Suppressor macrophage treated with lipopolysaccharide for 1 hour (primary cell): ENCODE data around the gene SIVA1.

Source experiments
- DNase-seq, 3 donors: peaks; one replicate each; pipeline ENCODE4 v3.0.0-alpha.2; 2020 to 2022

The SIVA1 gene

DNA sequence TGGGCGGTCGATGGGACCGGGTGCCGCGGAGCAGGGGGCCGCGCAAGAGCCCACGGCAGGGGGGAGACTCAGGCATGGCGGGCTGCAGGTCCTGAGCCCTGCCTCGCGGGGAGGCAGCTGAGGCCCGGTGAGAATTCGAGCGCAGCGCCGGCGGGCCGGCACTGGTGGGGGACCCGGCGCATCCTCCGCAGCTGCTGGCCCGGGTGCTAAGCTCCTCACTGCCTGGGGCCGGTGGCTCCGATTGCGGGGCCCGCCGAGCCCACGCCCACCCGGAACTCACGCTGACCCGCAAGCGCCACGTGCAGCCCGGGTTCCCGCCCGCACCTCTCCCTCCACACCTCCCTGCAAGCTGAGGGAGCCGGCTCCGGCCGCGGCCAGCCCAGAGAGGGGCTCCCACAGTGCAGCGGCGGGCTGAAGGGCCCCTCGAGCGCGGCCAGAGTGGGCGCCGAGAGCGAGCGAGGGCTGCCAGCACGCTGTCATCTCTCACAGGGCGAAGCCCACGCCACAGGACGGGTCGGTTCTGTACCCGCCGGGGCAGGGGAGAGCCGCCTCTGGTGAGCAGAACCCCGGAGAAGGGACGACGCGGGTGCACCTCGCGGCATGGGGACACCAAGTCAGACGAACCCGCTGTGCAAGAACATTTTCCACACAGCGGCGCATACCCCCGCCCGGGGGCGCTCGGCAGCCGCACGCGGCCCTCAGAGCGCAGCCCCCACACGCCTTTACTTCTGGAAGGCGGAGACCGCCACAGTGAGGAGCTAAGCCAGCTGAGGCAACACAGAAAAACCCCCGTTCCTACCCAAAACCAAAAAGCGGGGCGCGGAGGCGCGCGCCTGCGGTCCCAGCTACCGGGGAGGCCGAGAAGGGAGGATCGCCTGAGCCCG, 1.2 kb upstream of the SIVA1 start:
- DNase-seq: no peak

DNA sequence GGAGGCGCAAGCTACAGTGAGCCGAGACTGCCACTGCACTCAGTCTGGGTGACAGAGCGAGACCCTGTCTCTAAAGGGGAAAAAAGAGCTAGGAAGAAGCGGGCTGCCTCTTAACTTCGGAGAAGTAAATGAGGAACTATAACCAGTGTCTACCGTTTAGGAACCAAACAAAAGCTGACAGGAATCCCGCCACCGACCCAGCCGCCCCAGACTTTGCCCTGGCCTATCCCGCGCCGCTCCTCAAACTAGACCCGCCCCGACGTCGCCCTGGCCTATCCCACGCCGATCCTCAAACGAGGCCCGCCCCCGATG, 568 bp upstream of the SIVA1 start:
- DNase-seq: no peak

DNA sequence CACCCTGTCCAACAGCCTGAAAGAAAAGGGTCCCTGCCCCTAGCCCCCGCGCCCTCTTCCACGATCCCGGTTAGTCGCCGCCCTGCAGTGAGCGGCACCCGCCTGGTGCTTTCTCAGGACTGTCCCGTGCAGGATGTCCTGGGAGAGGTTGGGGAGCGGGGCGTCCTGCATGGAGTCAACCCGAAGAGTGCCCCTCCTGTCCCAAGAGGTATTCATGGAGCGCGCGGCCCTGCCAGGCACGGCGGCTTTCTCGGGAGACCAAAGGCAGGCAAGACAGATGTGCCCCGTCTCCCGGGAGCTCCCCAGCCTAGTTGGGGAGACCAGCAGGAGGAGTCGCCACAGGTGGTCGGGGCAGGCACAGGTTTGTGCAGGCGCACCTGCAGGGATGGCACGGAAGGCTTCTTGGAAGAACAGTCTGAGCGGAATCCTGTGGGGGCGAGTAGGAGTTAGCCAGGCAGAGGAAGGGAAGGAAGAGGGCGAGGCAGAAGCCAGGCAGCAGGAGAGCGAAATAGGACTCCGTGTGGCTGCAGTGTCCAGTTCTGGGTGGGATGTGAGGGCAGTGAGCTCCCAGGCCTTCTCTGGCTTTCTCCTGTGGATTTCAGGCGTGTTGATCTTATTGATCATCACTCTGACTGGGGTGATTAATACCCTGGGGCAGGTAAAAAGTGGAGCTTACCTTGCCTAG, 723 bp downstream of the SIVA1 start:
- DNase-seq: peak in 2 of 3 donors; percentile 13 to 21

DNA sequence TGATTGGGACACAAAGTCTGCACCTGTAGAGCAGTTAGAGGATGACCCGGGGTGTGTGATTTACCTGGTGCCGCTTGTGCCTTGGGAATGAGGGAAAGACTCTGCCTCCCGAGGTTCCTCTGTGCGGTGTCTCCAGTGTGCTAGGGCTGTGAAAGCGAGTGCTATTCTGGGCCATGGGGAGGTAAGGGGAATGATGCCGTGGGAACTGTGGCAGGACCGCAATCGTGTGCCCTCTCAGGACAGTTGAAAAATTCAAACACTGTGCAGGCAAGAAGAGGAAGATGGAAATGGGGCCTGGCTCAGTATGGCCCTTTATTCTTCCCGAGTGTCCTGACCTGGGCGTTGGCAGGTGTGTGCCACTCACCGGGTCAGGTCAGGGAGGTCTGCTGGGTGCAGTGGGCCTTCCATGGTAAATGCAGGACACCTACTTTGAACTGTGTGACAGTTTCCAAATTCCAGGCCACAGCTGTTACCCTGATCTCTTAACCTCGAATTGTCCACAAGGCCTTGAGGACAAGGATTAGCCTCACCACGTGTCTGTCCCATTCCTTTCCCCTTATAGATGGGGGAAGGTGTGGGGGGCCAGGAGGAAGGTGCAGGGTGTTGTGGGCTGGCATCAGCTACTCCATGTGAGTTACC, 1.4 kb downstream of the SIVA1 start:
- DNase-seq: no peak

DNA sequence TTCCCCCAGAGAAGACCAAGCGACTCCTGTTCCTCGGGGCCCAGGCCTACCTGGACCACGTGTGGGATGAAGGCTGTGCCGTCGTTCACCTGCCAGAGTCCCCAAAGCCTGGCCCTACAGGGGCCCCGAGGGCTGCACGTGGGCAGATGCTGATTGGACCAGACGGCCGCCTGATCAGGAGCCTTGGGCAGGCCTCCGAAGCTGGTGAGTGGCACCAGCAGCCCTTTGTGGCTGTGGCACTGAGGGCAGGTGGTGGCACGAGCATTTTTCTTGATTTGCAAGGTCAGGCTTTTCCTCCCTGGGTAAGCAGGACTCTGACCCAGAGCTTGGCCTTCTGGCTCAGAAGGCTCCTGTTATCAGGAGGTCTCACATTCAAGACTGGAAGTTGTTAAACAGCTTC, 2.7 kb downstream of the SIVA1 start:
- DNase-seq: no peak

DNA sequence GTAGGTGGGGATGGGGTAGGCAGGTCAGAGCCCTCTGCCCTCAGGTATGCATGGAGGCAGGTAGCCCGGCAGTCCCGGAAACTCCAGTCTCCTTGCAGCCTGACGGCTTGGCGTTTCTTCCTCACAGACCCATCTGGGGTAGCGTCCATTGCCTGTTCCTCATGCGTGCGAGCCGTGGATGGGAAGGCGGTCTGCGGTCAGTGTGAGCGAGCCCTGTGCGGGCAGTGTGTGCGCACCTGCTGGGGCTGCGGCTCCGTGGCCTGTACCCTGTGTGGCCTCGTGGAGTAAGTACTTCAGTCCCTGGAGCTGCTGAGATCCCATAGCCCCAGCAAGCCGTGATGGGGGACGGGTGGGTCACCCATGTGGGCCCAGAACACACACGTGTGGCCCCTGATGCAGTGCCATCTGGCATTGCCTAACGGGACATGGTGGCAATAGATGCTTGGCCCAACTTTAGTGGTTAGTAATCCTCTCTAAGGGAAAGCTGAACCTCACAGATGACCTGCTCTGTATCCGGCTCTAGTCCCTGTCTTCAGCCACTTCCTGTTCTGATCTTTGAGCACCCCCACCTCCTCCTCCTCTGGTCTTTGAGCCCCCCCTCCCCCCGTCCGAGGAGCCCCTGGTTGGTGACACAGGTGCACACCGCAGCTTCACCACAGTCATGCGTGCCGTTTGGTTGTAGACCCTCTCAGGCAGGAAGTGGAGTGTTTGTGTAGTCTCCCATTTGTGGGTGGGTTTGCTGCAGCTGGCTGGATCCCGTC, 3.7 kb downstream of the SIVA1 start:
- no peak for DNase-seq

DNA sequence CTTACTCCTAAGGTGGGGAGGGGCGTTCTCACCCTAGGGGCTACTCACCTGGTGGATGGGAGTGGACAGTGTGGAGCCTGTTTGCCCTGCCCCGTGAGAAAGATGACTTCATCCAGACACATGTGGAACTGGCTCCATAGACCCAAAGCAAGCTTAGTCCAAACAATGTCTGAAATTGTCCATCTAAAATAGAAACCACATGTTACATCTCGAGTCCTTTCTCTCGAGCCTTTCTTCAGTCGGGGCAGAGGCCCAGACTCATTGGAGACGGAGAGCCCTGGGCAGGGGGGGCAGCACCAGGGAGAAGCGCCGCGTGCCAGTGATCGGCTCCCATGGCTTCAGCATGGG, 4.3 kb downstream of the SIVA1 start:
- DNase-seq: no peak

DNA sequence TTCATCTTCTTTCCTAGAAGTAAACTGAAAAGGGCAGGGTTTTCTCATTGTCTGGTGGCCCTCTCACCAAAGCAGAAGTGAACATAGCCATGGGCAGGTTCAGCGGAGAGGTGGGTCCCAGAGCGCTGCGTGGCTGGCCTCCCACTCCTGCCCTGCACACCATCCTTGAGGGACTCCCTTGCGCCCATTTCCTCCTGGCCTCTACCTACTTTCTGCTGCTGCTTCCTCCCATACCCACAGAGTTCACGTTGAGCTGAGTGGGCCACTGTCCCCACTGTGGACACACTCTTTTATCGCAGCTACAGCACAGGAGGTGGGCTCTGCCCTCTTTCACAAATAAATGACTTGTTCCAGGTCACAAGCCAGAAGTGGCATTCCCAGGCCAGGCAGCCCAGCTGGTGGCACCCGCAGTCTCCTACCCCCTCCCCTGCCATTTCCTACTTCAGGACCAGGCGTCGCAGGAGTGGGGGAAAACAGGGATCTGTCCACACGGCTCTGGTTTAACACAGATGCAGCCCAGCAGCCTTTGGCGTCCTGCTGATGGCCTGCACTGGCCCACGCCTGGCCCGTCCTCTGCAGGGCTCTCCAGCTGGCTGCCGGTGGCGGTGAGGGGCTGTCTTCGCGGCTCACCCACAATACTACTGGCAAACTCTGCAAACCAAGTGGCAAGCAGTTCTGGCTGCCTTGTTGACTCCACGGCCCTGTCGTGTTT, 4.9 kb downstream of the SIVA1 start:
- DNase-seq: no peak

DNA sequence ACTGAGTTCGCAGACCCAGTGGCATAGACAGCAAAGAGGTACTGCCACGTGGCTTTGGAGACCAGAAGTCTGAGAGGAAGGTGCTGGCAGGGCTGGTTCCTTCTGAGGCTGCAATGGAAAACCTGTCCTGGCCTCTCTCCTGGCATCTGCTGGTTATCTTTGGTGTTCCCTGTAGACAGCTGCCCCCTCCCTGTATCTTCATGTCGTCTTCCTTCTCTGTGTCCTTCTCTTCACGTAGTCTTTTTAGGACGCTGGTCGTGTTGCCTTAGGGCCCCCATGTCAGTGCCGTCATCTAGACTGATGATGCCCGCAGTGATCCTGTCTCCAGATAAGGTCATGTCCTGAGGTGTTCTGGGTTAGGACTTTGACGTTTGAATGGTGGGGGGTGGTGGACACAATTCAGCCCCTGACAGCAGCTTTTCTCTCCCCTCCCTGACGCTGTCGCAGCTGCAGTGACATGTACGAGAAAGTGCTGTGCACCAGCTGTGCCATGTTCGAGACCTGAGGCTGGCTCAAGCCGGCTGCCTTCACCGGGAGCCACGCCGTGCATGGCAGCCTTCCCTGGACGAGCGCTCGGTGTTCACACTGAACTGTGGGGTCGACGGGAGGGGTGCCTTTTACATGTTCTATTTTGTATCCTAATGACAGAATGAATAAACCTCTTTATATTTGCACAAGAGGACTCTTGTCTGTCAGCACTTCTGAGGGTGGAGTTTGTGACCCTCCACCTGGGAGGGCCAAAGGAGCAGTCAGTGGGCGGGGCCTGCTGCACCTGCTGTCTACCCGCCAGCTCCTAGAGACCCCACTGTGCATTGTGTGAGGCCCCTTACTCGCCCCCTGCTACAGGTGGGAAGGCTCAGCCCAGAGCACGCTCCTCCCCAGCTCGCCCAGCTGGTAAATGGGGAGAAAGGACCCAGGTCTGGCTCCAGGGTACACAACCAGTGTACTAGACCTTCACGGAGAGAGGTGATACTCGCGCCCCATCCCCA, 6.3 kb downstream of the SIVA1 start:
- no peak for DNase-seq

DNA sequence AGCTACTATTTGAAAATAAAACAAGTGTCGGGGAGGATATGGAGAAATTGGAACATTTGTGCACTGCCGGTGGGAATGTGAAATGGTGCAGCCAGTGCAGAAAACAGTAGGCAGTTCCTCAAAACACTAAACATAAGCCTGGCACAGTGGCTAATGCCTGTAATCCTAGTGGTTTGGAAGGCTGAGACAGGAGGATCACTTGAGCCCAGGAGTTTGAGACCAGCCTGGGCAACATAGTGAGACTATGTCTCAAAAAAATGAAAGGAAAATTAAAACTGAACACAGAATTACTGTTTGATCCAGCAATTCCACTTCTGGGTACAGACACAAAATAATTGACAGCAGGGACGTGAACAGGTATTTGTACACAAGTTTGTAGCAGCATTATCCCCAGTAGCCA, 12.6 kb downstream of the SIVA1 start:
- DNase-seq: no peak

DNA sequence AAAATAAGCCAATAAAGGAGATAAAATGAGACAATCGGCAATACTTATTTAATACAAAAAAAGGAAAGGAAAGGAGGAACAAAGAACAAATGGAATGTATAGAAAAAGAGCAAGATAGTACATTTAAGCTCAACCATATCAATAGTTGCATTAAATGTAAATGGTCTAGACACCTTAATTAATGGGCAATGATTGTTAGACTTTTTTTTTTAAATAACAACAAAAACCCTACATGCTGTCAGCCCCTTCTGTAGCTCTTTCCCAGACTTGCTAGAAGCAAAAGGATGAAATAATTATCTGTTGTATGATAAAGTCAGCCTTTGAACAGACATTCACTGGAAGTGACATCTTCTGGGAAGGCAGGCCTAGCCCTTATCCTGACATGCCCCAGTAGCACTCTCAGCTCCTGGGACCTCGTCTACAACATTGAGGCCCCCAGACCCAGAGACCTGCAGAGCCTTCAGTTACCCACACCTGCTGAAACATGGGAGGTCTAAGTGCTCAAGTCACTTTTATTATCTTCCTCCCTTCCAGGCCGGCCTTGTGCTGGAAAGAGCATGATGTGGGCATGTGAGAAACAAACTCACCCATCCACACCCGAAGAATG, 13.4 kb downstream of the SIVA1 start:
- DNase-seq: no peak

DNA sequence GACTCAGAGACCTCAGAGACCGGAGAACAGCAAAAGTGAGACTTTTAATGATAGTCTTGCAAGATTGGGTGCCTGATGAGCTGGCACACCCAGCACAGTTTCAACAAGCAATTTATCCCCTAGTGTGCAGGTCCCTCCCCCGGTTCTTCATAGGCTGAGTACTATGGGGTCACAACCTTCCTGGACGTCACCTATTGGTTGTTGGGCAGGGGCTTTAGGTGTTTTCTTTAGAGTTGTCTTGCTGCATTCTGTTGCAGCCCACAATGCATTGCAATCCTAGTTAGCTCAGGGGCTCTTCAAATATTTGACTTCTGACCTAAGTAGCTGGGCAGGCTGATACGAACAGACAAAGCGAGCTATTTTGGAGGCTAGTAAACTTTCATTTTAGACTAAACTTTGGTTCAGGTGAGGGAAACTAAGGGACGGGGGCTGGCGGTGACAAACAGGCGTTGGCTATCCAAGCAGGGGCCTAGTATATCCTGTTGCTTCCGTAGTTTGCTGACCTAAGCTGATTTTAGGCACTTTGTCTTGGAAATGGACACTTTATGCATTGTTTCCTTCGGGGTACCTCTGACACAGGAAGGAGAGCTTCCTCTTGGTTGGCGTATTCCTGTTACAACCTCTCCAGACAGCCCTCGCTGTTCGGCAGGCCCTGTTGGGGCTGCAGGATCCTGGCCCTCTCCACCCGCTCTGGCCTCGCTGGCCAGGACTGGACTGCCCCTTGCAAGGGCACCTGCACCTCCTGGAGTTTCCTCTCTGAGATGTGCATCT, 14.1 kb downstream of the SIVA1 start:
- DNase-seq: no peak

DNA sequence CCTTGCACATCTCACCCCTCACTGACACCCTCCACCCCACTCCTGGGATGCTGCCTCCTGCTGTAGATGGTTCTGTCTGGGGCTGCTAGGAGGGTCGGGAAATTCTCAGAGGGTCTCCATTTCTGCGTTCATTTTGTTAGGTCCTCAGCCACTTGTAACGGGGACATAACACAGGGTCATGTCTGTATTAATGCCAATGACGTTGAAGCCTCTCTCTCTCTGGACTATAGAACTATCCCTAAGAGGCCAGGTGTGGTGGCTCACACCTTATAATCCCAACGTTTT, 14.6 kb downstream of the SIVA1 start:
- DNase-seq: no peak

DNA sequence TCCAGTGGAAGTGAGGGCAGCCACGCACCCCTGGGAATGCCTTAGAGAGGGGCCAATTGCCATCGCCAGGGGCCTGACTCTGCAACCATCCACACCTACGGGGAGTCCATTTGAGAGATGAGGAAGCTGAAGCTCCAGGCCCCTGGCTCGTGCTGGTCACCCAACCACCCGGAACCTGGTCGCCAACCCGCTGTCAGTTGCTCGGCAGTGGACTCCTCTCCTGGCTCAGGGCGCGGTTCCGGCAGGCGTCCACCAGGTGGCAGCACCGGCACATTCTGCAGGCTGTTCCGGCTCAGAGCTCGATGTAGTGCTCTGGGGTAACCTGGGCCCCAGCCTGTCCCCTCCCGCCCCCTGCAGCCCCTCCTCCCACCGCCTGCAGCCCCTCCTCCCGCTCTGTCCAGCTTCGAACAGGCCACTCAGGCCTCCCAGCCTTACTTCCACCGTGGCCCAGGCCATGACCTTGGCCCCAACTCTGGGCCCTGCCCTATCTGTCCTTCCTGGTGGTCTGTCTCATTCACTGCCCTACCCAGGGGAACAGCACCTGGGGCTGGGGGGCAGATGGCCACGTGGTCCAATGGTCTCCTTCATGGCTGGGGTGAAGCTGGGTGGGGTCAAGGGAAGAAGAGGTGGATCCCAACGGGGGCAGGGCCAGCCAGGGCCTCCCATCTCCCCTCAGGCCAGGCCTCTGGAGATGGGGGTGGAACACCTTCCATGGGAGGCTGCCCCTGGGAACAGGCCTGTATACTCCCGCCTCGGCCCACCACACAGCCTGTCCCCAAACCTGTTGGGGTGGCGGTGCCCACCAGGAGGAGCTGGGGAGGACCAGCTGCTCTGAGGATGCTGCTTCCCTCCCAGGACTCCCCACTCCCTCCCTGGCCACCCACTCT, 15.7 kb downstream of the SIVA1 start:
- peak; percentile 88 to 89 (median 88) for DNase-seq

DNA sequence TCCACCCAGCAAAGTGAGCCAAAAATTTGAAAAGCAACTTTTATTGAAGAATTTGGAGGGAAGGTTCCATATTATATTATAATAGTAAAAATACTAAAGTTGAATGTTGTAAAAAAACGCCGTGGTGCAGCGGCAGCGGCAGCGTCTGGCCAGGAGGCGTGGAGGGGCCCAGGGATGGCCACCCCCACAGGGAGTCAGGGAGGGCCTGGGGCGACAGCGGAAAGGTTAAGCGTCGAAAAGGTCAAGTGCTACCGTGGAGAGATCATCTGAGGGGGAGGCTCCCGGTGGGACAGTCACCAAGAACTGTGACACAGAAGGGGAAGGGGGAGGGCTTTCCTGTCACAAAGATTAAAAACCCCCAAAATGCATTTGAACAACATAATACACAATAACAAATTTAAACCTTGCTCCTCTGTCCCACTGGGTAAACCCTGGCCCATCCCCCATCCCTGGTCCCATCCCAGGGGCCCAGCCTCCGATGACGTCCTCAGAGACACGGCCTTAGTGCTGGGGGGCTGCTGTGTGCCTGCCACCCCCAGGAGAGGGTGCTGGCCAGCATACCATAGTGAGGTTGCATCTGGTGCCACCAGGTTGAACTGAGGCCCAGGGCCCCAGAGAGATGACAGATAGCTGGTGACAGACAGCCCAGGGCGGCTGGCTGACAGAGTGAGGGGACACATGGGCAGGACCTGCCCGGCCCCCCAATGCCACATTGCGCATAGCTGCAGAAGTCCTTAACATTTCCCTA, 16.6 kb downstream of the SIVA1 start:
- DNase-seq: no peak

DNA sequence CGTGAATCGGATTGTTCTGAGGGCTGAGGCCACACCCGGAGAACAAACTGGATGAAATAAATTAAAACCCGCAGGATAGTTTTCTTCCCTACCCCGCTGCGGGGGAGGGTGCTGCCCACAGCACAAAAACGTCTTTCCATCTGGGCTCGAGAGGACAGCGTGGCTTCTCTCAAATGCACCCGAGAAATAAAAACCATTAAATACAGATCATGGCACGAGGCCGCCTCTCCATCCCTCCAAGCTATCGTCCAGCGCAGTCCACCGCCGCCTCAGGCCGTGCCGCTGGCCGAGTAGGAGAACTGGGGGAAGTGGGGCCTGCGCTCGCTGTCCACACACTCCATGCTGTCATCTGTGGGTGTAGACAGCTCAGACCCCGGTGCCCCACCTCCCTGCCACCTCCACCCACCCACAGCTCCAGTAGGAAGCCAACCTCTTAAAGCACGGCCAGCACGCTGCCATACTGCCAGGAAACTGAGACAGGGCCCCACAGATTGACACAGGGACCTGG, 17.2 kb downstream of the SIVA1 start:
- no peak for DNase-seq

DNA sequence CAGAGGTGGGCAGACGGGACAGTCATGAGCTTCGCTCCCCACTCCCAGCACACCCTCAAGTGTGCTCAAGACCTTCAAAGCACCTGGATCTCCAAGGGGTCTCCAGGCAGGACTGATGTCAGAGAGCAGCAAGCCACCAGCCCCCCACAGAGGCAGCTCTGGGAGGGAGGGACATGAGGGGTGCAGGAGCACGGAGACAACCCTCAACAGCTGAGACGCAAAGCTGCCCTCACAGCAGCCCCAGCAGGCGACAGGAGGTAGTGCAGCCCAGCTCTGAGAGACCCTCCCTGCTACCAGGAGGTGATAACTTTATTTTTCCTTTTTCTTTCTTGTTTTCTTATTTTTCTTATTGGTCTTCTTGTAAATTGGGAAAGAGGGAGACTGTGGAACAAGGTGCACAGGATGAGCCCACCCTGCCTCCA, 17.9 kb downstream of the SIVA1 start:
- DNase-seq: peak in 2 of 3 donors; percentile 27 to 46

DNA sequence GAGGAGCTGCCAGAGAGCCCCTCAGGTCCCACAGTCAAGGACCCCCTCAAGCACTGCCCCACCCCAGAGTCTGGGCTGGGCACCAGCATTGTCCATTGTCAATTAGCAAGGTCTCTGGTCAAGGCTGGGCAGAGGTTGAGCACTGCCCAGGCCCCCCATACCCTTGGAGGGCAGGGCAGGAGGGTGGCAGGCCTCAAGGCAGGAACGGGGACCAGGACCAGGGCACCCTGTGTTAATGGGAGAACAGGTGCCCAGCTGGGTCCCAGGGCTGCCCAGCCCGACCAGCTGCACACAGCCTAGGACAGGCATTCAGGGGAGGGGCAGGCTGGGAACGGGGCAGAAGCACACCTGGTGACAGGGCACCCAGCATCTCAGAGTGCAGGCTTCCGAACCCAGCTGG, 18.4 kb downstream of the SIVA1 start:
- no peak for DNase-seq
